Right lobe of liver (tissue), 6 donors: ENCODE results near the gene SLC25A44. TPM values are rescaled to one million over a fixed set of nuclear protein-coding genes. Genes with fewer than 3 reads are reported as not detected.

Source experiments
- ATAC-seq, 4 donors: fragments of 200-7000 bp; cut with Tn5 transposase; one replicate each; pipeline ENCODE4 v1.9.1; 2020; ENCODE audit warnings: mild to moderate bottlenecking in 4 of 4, moderate library complexity in 4 of 4
- DNase-seq, 3 donors: peaks; one replicate each; pipeline ENCODE4 v3.0.0-alpha.2; 2020
- H3K27ac ChIP-seq, 3 donors: fragments of 200-600 bp; one replicate each; pipeline ENCODE4 v1.8.0; 2022
- H3K27me3 ChIP-seq, 2 donors: fragments of 200-600 bp; one replicate each; pipeline ENCODE4 v1.8.0; 2022
- H3K36me3 ChIP-seq, 4 donors: fragments of 200-600 bp; sonication (generic) in 1 of 4; one replicate each; pipeline versions ENCODE4 v1.5.1 to v1.8.0; 2017 to 2022; ENCODE audit warnings: control low read depth in 1 of 4
- H3K4me1 ChIP-seq, 4 donors: fragments of 200-600 bp; sonication (generic) in 1 of 4; one replicate each; pipeline versions ENCODE4 v1.5.1 to v1.8.0; 2017 to 2022; ENCODE audit warnings: control low read depth in 1 of 4
- H3K4me3 ChIP-seq, 3 donors: fragments of 200-600 bp; one replicate each; pipeline ENCODE4 v1.8.0; 2022
- H3K9me3 ChIP-seq, 4 donors: fragments of 200-600 bp; sonication (generic) in 1 of 4; one replicate each; pipeline versions ENCODE4 v1.5.1 to v1.8.0; 2017 to 2022; ENCODE audit warnings: control low read depth in 1 of 4
- POLR2A ChIP-seq: fragments of 450-650 bp; IDR thresholded peaks from one replicate; pipeline ENCODE4 v1.6.1; 2017; ENCODE audit warnings: antibody characterized with exemption, mild to moderate bottlenecking
- WGBS: methylation state at CpG from one replicate; pipeline ENCODE4 v1.1.6; 2018; ENCODE audit warnings: low coverage, low lambda C conversion rate; ENCODE audit not compliant: insufficient coverage; ENCODE audit errors: missing lambda C conversion rate; 5-methylcytosine and 5-hydroxymethylcytosine counted together
- intact Hi-C, 2 donors: fragments of 100-400 bp; cut with DNase I; formaldehyde crosslinking; loops; one replicate each; pipeline versions ENCODE4 v1.11.2 to v1.14.1; 2022
- total RNA-seq, 6 experiments: library from RNA; depleted of rRNA in 2 of 6; stranded (reverse); fragments of >200 nt in 2 of 6; fragmentation: NEBNext Ultra II Directional in 3 of 6; extraction: Animal tissue kit (Norgen Biotek cat#: 25700) in 3 of 6; gene quantifications; one replicate each; pipeline versions ENCODE4 v1.1.0 to v1.2.4, GENCODE V29; 2016 to 2023
- TF ChIP-seq, protein P1 (sequence below), 4 donors: fragments of 200-600 bp in 3 of 4; fragments of 450-650 bp in 1 of 4; IDR thresholded peaks; one replicate each; pipeline versions ENCODE4 v1.5.1 to v1.8.0; 2016 to 2022; ENCODE audit warnings: antibody characterized with exemption in 4 of 4, mild to moderate bottlenecking in 2 of 4
- donor health status: DM: no; HTN: yes; CAD: no.
- donor health status: DM: no; HTN: no; CAD: no.
- donor health status: DM: no; HTN: no; CAD: no.
- donor health status: DM: no; HTN: yes; CAD: no.
- donor health status: DM: no; HTN: yes; CAD: no.

SLC25A44 gene
- total RNA-seq, 6 experiments from 2014 or later: 19.1 to 30.5 (median 20.0) TPM

DNA sequence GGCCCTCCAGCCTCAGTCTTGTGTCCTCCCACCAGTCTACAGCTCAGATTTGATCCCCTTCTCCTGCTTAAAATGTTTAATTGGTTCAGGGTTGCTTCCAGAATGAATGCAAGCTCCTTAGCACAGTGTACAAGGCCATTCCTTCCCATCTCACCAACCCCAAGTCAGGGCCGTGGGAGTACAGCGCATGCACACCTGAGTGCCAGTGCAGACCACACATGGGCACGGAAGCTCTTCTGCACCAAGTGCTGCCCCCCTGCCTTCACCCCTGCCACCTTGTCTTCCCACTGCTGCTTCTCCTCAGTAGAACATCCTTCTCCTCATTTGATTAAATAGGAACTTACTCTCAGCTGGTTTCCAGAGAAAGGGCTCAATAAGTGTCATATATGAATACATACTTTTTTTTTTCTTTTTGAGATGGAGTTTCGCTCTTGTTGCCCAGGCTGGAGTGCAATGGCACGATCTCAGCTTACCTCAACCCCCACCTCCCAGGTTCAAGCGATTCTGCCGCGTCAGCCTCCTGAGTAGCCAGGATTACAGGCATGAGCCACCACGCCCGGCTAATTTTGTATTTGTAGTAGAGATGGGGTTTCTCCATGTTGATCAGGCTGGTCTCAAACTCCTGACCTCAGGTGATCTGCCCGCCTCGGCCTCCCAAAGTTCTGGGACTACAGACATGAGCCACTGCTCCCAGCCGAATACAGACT is 28.2 kb downstream of the SLC25A44 start:
- peaks cover 0 to 22% (median 12%) of the 10 kb centered on the region in 4 donors for H3K4me1 ChIP-seq
- no peaks in the 10 kb centered on the region for H3K27me3 ChIP-seq
- intact Hi-C loops: no loop called here
- ATAC-seq: no peak
- H3K27ac ChIP-seq: no peak overlapping the region
- no peak for TF ChIP-seq POLR2A
- TF ChIP-seq, protein P1, sequence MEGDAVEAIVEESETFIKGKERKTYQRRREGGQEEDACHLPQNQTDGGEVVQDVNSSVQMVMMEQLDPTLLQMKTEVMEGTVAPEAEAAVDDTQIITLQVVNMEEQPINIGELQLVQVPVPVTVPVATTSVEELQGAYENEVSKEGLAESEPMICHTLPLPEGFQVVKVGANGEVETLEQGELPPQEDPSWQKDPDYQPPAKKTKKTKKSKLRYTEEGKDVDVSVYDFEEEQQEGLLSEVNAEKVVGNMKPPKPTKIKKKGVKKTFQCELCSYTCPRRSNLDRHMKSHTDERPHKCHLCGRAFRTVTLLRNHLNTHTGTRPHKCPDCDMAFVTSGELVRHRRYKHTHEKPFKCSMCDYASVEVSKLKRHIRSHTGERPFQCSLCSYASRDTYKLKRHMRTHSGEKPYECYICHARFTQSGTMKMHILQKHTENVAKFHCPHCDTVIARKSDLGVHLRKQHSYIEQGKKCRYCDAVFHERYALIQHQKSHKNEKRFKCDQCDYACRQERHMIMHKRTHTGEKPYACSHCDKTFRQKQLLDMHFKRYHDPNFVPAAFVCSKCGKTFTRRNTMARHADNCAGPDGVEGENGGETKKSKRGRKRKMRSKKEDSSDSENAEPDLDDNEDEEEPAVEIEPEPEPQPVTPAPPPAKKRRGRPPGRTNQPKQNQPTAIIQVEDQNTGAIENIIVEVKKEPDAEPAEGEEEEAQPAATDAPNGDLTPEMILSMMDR (IDR thresholded peaks at IDR 0.05): no peak
- H3K4me3 ChIP-seq: no peak overlapping the region
- H3K36me3 ChIP-seq: peaks cover 0 to 22% (median 6%) of the 10 kb centered on the region in 4 donors
- 100% methylated on average over 3 of the region's 13 CpGs for WGBS
- no peak for DNase-seq
- no peaks in the 10 kb centered on the region for H3K9me3 ChIP-seq

DNA sequence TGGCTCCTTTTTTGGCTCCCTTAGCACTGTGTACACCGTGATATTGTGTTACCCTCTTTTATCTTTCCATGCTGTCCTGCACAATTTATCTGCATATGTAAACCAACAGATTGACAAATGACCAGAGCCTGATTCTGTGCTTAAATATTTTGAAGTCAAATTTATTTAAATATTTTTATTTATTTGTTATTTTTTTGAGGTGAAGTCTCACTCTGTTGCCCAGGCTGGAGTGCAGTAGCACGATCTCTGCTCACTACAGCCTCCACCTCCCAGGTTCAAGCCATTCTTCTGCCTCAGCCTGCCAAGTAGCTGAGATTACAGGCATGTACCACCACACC is 31.7 kb downstream of the SLC25A44 start:
- no peaks in the 10 kb centered on the region for H3K9me3 ChIP-seq
- 6% methylated on average over 2 of the region's 2 CpGs for WGBS
- H3K4me1 ChIP-seq: peaks cover 0 to 7% (median 3%) of the 10 kb centered on the region in 4 donors
- peaks cover 0 to 26% (median 6%) of the 10 kb centered on the region in 4 donors for H3K36me3 ChIP-seq
- DNase-seq (no peak), ATAC-seq (no peak)
- no peak overlapping the region for H3K4me3 ChIP-seq
- TF ChIP-seq, protein P1 (IDR thresholded peaks at IDR 0.05): no peak
- TF ChIP-seq POLR2A: no peak
- H3K27ac ChIP-seq: peak overlapping the region in 1 of 3 donors; percentile 28
- intact Hi-C loops: loop anchor here (5.0 kb wide), 1 partner anchor 78 kb away; no protein-coding TSS in a partner anchor
- H3K27me3 ChIP-seq: no peaks in the 10 kb centered on the region

DNA sequence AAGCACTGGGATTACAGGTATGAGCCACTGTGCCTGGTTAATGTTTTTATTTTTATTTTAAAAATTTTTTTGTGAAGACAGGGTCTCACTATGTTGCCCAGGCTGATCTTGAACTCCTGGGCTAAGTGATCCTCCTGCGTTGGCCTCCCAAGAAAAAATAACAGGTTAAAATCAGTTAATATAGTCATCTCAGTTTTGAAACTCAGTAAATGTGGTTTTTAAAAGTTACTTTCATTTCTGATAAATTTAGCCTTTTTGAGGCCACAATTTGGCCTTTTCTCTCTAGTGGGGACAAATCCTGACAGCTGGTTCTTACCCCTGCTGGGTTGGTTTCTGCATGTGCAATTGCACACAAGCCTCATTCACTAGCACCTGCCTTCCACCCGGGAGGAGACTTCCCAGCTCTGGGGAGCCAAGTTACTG is 32.2 kb downstream of the SLC25A44 start:
- H3K4me1 ChIP-seq: peaks cover 0 to 7% (median 3%) of the 10 kb centered on the region in 4 donors
- H3K9me3 ChIP-seq: no peaks in the 10 kb centered on the region
- DNase-seq (no peak), ATAC-seq (no peak)
- no peak overlapping the region for H3K4me3 ChIP-seq
- intact Hi-C loops: loop anchor here (5.0 kb wide), 1 partner anchor 79 kb away; no protein-coding TSS in a partner anchor
- WGBS: 57% methylated on average over 1 of the region's 2 CpGs
- peak overlapping the region in 1 of 3 donors; percentile 28 for H3K27ac ChIP-seq
- no peaks in the 10 kb centered on the region for H3K27me3 ChIP-seq
- peaks cover 0 to 22% (median 4%) of the 10 kb centered on the region in 4 donors for H3K36me3 ChIP-seq
- TF ChIP-seq, protein P1 (IDR thresholded peaks at IDR 0.05): no peak
- no peak for TF ChIP-seq POLR2A

DNA sequence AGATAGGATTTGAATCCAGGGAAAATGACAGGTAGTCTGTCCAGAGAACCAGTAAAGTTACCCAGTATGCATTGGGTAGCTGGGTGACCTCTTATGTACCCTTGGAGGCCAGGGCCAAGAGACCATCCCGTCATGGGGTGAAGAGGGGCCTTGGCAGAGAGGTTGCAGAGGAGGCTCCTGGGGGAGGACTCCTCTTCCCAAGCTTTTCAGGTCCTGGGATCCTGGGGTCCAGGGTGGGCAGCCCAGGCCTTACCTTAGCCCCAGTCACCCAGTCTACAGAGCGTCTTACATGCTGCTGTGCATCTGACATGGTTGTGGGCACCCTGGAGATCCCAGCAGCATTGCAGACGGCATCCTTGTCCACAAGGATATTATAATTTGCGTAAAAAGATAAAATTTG is 32.9 kb downstream of the SLC25A44 start:
- 79% methylated on average over 2 of the region's 4 CpGs for WGBS
- TF ChIP-seq, protein P1 (IDR thresholded peaks at IDR 0.05): no peak
- TF ChIP-seq POLR2A: no peak
- Histone ChIP-seq H3K4me1 (peaks cover 0 to 7% (median 3%) of the 10 kb centered on the region in 4 donors), H3K27ac (no peak overlapping the region), H3K27me3 (no peaks in the 10 kb centered on the region), H3K4me3 (no peak overlapping the region), H3K9me3 (no peaks in the 10 kb centered on the region), H3K36me3 (peaks cover 0 to 20% (median under 1%) of the 10 kb centered on the region in 4 donors)
- ATAC-seq: no peak
- intact Hi-C loops: loop anchor here (5.0 kb wide), 1 partner anchor 79 kb away; no protein-coding TSS in a partner anchor
- DNase-seq: no peak
